SK-N-SH treated with all-trans-retinoic acid at 6 μM for 48 hours (cell line): ENCODE measurements around the gene RRN3.
"Not testable (repeated sequence)": the region's sequence is repeated elsewhere in the genome, so short reads cannot be mapped to it uniquely, and the experiment has no call there.

Experiments used
- CREB5 ChIP-seq: fragments of 250-450 bp; sonication (Bioruptor Pico); IDR thresholded peaks from 2 replicates; pipeline ENCODE4 v1.5.1; 2020; ENCODE audit warnings: low read depth, mild to moderate bottlenecking, moderate library complexity
- CSRNP3 ChIP-seq: fragments of 250-450 bp; sonication (Bioruptor Pico); IDR thresholded peaks from 2 replicates; pipeline ENCODE4 v1.5.1; 2021; ENCODE audit warnings: mild to moderate bottlenecking, moderate library complexity
- OSR1 ChIP-seq: fragments of 250-450 bp; sonication (Bioruptor Pico); IDR thresholded peaks from 2 replicates; pipeline ENCODE4 v1.8.0; 2022; ENCODE audit warnings: moderate library complexity, mild to moderate bottlenecking, inconsistent platforms
- PATZ1 ChIP-seq: fragments of 250-450 bp; sonication (Bioruptor Pico); IDR thresholded peaks from 2 replicates; pipeline ENCODE4 v1.8.0; 2020; ENCODE audit warnings: mild to moderate bottlenecking, moderate library complexity, borderline replicate concordance
- TOX ChIP-seq: fragments of 250-450 bp; sonication (Bioruptor Pico); IDR thresholded peaks from 2 replicates; pipeline ENCODE4 v1.8.0; 2021; ENCODE audit warnings: mild to moderate bottlenecking, moderate library complexity, borderline replicate concordance
- TSHZ2 ChIP-seq: fragments of 250-450 bp; sonication (Bioruptor Pico); IDR thresholded peaks from 2 replicates; pipeline ENCODE4 v1.5.0; 2020; ENCODE audit warnings: mild to moderate bottlenecking, moderate library complexity
- ZNF70 ChIP-seq: fragments of 450-650 bp; formaldehyde crosslinking; IDR thresholded peaks from 2 replicates; pipeline ENCODE4 v1.5.0; 2020; ENCODE audit warnings: mild to moderate bottlenecking, moderate library complexity

GRCh38 chr16:15066690-15067089, 27.4 kb downstream of the RRN3 start:
- not testable (repeated sequence) for TF ChIP-seq ZNF70 (CRISPR knock-in tag); CREB5; CSRNP3; TOX (CRISPR knock-in tag); OSR1 (CRISPR knock-in tag); PATZ1 (CRISPR knock-in tag); TSHZ2
